H7 (cell line): ENCODE measurements around the gene PTPRZ1. TPM values are rescaled to one million over a fixed set of nuclear protein-coding genes. Genes with fewer than 3 reads are reported as not detected.

Experiments used
- DNase-seq: peaks from one replicate; pipeline ENCODE4 v3.0.0; 2012
- H3K27me3 ChIP-seq: 2 replicates; pipeline ENCODE4 v1.6.0; 2011; ENCODE audit warnings: mild to moderate bottlenecking, low read length; ENCODE audit not compliant: control insufficient read depth, insufficient read depth
- H3K36me3 ChIP-seq: replicated peaks from 2 replicates; pipeline ENCODE4 v1.5.1; 2011; ENCODE audit warnings: low read length; ENCODE audit not compliant: control insufficient read depth, insufficient read depth
- H3K4me3 ChIP-seq: 2 replicates; pipeline ENCODE4 v1.5.1; 2011; ENCODE audit warnings: low read depth, mild to moderate bottlenecking, control low read depth, low read length, moderate library complexity; ENCODE audit not compliant: insufficient read depth
- total RNA-seq: library from RNA; depleted of rRNA; stranded (reverse); fragments of >200 nt; shearing (Covaris generic); gene quantifications from 2 replicates; pipeline ENCODE4 v1.2.3, GENCODE V29; 2014

The PTPRZ1 gene
- total RNA-seq, 1 experiment from 2014 or later: 49.9 TPM

DNA sequence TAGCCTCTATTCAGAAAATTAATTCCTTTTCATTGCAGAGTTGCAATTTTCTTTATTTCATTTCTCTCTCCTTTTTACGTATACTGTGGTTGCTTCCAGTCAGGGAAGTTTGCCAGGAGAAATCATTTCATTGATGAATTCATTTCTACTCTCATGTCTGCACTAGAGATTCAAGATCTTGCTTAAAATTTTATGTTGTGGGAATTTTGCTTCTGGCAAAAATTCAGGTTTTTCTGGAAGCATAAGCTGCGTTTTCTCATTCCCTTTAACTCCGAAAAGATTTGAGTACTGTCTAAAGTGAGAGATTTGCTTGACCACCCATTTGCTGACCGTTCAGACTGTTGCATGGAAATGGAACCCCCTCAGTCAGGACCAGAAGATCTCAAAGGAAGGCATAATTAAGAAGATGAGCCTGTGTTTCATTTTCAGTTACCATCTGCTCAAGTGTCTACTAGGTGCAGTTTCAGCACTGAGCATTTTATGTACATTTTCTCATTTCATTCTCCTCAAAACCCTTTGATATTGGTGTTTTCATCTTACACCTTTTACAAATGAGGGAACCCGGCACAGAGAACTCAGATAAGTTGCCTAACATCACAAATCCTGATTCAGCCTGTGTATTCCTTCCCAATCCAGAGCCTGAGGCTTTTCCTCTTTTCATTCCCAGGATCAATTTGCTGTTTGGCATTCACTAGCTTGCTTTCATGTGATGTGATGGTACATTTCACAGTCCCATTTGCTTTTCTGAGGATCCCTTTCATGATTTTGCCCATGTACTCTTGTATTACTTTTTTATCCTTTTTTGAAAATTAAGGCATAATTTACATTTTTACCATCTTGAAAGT lies 3.9 kb downstream of the PTPRZ1 start:
- no peak for DNase-seq
- no peak overlapping the region for H3K4me3 ChIP-seq
- H3K36me3 ChIP-seq: no peaks in the 10 kb centered on the region
- H3K27me3 ChIP-seq: no peaks in the 10 kb centered on the region

DNA sequence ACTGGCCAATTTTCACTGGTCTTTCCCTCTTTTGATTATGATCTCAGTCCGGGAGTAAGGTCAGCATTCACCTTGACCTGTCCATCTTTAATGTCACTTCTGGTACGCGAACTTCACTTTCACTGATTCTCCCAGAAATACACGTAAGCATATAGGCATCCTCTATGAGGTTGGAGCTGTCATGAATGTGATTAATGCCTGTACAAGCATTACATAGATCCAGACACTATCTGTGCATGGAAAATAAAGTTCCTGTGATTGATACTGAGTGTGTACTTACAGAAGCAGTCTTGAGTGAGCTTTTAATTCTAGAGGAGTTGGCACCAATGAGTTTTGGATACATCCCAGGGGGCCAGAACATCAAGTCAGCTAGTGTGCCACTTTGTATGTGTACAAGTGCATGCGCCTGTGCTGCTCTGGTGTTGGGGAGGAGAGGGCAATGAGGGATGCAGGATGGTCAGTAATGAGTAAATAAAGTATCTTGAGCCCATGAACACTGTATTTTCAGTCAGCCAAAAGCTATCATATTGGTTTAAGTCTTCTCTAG lies 6.0 kb downstream of the PTPRZ1 start:
- Histone ChIP-seq H3K27me3 (no peaks in the 10 kb centered on the region), H3K36me3 (no peaks in the 10 kb centered on the region), H3K4me3 (no peak overlapping the region)
- no peak for DNase-seq

DNA sequence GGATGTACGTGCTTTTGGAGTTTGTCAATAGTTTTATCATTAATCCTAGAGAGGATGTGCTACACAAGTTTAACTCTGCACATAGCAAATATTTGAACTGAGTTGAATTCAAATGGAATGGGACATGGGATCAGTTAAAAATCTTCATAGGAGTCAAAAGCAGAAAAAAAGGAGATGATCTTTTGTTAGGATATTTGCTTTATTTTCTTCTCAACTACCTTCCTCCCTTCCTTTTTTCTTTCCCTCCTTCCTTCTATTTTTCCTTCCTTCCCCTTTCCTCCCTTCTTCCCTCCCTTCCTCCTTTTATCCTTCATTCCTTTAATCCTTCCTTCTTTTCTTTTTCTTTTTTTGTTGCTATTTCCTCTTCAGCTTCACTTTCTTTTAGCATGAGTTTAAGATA lies 6.6 kb downstream of the PTPRZ1 start:
- no peak overlapping the region for H3K4me3 ChIP-seq

DNA sequence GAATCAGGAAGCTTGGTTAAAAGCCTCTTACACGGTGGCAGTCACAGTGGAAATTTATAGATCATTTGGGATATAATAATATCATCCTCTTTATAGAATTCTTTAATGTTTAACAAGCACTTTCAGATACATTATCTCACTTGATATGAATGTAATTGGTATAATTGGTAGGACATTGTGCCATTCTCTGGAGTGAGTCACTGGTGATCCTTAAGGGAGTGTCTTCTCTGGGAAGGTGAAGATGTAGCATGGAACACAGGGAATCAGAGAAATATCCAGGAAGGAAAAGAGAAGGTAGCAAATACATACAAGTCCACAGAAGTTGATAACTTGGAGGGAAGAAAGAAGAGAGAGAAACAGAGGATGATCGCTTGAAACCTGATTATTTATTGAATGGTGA lies 9.8 kb downstream of the PTPRZ1 start:
- DNase-seq: no peak
- Histone ChIP-seq H3K36me3 (no peaks in the 10 kb centered on the region), H3K27me3 (no peaks in the 10 kb centered on the region), H3K4me3 (no peak overlapping the region)

More for the DNA sequence above, 6.6 kb downstream of the PTPRZ1 start:
- no peak for DNase-seq
- Histone ChIP-seq H3K27me3 (no peaks in the 10 kb centered on the region), H3K36me3 (no peaks in the 10 kb centered on the region)

DNA sequence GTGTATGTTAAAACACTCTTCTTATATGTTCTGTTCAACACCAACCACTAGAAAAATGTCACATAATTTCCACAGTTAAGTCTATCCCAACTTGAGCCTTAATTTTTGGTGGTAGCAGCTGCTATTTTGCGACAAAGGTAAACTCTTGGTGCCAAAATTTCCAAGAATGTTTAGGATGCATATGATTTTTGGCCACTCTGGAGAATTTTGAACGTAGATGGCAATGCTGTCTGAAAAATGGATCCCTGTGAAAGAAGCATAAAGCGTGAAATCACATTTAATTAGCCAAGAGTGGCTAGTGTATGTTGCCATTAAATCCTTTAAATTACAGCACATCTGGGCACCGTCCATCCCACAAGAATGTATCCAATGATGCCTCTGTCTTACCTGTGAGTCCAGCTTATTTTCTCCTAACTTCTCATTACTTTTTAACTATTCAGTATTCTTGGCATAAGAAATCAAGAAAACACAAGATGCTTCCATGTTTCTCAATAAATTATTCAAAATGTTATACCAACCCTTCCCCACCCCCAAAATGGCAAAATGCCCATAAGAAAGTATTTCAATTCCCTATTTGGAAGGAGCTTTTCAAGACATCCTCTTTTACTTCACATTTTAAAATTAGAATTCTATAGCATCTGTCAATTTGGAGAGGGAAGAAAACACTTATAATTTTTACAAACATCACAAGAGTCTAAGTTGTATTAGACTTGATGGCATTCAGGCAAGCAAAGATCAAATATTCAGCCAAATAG lies 12.4 kb downstream of the PTPRZ1 start:
- H3K4me3 ChIP-seq: no peak overlapping the region
- no peak for DNase-seq
- H3K27me3 ChIP-seq: no peaks in the 10 kb centered on the region
- no peaks in the 10 kb centered on the region for H3K36me3 ChIP-seq

DNA sequence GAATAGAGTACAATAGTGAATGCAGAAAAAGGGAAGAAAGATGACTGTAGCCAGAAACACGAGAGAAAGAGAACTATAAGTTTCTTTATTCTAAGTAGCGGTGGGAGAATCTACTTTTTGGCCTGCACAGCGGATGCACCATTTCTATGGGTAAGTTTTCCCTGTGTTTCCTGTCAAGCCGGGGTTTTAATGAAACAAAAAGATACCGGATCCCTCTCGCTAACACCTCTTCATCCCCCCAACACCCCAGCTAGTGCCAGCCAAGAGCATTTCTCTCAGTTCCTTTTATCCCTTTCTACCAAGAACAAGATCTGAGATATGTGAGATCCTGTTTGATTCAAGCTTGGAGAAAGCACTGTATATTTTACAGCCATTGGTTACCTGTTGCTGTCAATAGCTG lies 14.7 kb downstream of the PTPRZ1 start:
- Histone ChIP-seq H3K27me3 (no peaks in the 10 kb centered on the region), H3K4me3 (no peak overlapping the region), H3K36me3 (no peaks in the 10 kb centered on the region)
- DNase-seq: no peak

DNA sequence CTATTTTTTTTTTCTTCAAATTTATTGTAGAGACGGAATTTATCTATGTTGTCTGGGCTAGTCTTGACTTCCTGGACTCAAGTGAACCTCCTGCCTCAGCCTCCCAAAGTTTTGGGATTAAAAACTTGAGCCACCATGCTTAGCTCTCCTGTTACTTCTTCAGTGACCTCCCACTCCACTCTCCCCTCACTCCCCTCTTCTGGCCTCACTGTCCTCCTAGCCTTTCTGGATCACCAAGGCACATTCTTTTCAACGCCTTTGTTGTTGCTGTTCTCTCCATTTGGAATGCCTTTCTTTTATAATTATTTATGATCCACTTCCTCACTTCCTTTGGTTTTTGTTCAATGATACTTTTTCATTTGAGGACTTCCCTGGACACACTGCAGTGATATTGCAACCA lies 17.9 kb downstream of the PTPRZ1 start:
- H3K27me3 ChIP-seq: no peaks in the 10 kb centered on the region
- no peak for DNase-seq
- H3K36me3 ChIP-seq: no peaks in the 10 kb centered on the region
- no peak overlapping the region for H3K4me3 ChIP-seq

DNA sequence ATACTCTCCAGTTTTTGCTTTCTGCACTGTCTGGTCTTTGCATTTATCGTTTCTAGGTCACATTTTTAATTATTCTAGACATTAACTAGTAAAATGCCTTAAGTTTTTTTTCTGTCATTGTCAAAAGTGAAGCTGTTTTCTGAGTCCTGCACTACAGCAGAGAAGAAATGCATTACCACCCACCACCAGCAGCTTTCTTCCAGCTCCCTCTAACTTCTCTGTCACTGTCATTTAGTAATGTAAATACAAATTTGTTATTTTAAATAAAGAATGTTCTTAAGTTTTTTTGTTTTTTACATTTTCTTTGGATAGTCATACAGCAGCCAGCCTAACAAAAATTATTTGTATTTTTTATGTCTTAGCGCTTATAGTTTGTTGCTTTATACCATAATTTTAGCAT lies 18.8 kb downstream of the PTPRZ1 start:
- DNase-seq: no peak
- no peak overlapping the region for H3K4me3 ChIP-seq
- H3K36me3 ChIP-seq: no peaks in the 10 kb centered on the region
- H3K27me3 ChIP-seq: no peaks in the 10 kb centered on the region

DNA sequence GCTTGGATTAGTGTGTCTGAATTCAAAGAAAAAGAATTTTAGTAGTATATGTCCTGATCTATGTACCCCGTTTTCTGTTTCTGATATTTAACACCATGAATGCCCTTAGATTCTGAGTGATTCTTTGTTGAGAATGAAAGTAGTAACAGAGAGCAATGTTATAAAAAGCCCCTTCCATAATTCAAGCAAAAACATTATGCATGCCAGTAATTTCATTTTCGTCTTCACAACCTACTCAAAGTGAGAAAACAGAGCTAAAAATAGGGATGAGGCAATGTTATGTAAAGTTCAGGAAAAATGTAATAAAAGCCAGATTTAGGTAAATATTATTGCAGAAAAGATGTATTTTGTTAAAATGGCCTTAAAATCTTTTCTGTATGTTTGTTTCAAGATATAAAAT lies 28.1 kb downstream of the PTPRZ1 start:
- Histone ChIP-seq H3K36me3 (peaks cover 6% of the 10 kb centered on the region), H3K4me3 (no peak overlapping the region)

DNA sequence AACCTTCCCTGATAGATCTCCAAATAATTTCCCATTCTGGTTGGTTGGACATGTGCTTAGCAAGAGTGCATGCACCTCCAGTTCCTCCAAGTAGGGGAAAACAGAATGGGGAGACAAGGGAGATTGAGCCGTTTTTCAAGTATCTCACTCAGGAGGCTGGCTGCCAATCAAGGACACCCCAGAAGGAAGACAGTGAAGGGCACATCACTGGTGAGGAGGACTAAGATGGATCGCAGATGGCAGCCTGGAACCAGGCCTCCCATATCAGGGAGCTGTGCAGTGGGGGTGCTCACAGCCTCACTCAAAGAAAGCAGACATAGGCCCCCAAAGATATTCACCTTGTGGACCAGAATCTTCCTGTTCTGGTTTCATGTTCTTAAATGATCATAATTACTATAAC lies 31.2 kb downstream of the PTPRZ1 start:
- H3K4me3 ChIP-seq: no peak overlapping the region
- no peaks in the 10 kb centered on the region for H3K27me3 ChIP-seq
- peaks cover 6% of the 10 kb centered on the region for H3K36me3 ChIP-seq
- no peak for DNase-seq

More for the DNA sequence above, 28.1 kb downstream of the PTPRZ1 start:
- no peak for DNase-seq
- no peaks in the 10 kb centered on the region for H3K27me3 ChIP-seq

DNA sequence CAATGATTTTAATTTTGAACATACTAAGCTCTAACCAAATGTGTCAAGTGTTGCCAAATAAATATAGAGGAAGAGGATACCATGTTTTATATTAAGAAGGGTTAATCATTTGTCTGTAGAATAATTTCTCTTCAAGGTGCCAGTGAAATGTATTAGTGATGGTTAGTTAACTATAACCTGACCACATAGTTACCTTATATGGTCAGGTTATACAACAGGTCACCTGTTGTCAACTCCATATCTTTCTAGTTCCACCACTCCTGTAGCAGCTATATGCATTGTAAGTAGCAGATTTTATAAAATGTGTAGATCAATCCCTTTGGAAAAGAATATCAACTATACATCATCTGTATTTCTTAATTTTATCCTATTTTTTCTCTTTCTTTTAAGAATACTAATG lies 35.1 kb downstream of the PTPRZ1 start:
- no peaks in the 10 kb centered on the region for H3K27me3 ChIP-seq
- no peak overlapping the region for H3K4me3 ChIP-seq
- no peak for DNase-seq
- H3K36me3 ChIP-seq: no peaks in the 10 kb centered on the region; the same call in none of the 2 replicates

DNA sequence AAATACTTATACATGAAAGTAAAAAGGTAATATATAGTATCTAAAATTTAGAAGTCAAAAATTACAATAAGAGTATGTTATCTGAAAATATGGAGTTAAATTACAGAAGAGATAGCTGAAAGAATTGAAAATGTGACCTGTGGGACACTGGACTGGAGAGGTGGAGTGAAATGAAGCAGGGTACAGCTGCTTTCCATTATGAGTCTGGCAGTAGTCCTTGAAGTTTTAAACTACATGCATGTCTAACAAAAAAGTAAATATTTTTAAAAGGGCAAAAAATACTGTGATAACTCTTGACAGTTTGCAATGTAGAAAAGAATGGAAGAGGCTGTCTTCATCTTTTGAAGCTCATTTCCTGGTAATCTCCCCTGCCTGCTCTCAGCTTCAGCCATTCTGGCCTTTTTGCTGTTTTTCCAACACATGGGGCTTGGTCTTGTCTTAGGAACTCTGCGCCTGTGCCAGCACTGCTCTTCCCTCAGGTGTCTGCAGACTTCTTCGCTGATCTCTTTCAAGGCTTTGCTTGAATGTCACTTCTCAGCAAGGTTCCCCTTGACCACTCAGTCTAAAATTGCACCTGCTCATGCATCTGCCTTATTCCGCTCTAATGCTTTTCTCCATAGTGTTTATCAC lies 36.9 kb downstream of the PTPRZ1 start:
- H3K27me3 ChIP-seq: no peaks in the 10 kb centered on the region
- DNase-seq: no peak
- no peak overlapping the region for H3K4me3 ChIP-seq

DNA sequence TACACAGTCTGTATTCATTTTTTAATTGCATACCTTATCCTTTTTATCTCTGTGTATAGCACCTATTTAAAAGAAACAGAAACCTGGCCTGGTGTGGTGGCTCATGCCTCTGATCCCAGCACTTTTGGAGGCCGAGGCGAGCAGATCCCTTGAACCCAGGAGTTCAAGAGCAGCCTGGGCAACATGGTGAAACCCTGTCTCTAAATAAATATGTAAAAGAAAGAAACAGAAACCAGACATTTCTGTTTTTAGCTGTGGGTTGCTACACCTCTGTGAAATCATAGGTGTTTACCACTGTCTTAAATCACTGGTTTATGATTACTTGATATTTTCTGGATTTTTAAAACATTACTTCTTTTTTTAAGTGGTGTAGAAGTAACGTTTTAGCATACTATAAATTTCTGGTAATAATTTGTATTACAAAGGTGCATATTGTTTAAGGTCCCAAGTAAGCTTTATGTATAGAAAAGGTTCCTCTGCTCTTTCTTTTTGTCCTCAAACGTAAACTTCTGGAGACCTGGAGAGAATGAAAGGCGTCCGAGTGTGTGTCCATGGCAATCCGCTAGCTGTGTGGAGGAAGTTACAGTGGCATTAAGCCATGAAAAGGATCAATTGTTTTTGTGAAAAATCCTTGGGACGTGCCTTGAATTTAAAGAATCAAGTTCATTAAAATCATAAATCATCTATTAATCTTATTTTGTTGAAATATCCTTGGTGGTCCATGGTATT lies 41.1 kb downstream of the PTPRZ1 start:
- DNase-seq: no peak
- Histone ChIP-seq H3K27me3 (no peaks in the 10 kb centered on the region), H3K4me3 (no peak overlapping the region), H3K36me3 (no peaks in the 10 kb centered on the region; the same call in 1 of the 2 replicates)

More for the DNA sequence above, 36.9 kb downstream of the PTPRZ1 start:
- H3K36me3 ChIP-seq: no peaks in the 10 kb centered on the region; the same call in 1 of the 2 replicates

DNA sequence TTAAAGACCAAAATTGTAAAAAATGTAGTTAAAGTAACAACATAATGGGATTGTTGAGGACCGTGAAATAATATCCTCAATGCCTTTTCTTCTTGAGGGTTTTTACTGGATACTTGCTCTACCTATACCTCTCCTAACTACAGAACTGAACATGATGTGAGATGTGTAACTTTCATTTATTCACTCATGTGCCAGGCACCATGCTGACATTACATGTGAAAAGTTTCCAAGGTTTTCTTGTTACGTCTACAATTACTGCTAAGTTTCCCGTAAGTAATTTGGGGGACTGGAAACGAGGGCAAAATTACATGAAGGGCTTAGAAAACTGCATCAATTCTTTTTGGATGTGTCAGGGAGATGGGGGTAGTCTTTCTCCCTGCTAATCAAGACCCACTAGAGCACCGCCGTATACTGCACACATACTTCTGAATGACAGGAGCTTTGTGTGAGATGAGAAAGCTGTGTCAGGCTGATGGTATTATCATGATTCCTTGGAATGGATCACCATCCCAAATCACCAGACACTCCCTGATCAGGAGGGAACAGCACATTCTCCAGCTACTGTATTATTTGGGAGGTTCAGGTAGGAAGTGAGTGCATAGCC lies 41.8 kb downstream of the PTPRZ1 start:
- DNase-seq: no peak
- Histone ChIP-seq H3K36me3 (no peaks in the 10 kb centered on the region; the same call in 1 of the 2 replicates), H3K27me3 (no peaks in the 10 kb centered on the region), H3K4me3 (no peak overlapping the region)
